HEK293T (cell line): ENCODE data around the gene SMC6.

Experiments used
- ARNT ChIP-seq: fragments of 450-650 bp; IDR thresholded peaks from 2 replicates; pipeline ENCODE4 v1.6.1; 2017; ENCODE audit warnings: mild to moderate bottlenecking
- BHLHE40 ChIP-seq: fragments of 450-650 bp; IDR thresholded peaks from 2 replicates; pipeline ENCODE4 v1.6.1; 2016; ENCODE audit warnings: mild to moderate bottlenecking, moderate library complexity, borderline replicate concordance
- CTBP1 ChIP-seq: fragments of 450-650 bp; IDR thresholded peaks from 2 replicates; pipeline ENCODE4 v1.6.1; 2016; ENCODE audit warnings: borderline replicate concordance
- ELF4 ChIP-seq: fragments of 450-650 bp; IDR thresholded peaks from 2 replicates; pipeline ENCODE4 v1.6.1; 2017; ENCODE audit warnings: antibody characterized with exemption
- FOXA1 ChIP-seq: fragments of 450-650 bp; IDR thresholded peaks from 2 replicates; pipeline ENCODE4 v1.6.1; 2016; ENCODE audit warnings: mild to moderate bottlenecking
- FOXK2 ChIP-seq: fragments of 450-650 bp; IDR thresholded peaks from 2 replicates; pipeline ENCODE4 v1.6.1; 2016; ENCODE audit warnings: mild to moderate bottlenecking
- FOXM1 ChIP-seq: fragments of 450-650 bp; IDR thresholded peaks from 2 replicates; pipeline ENCODE4 v1.6.1; 2017; ENCODE audit warnings: mild to moderate bottlenecking, borderline replicate concordance
- NFRKB ChIP-seq: fragments of 450-650 bp; IDR thresholded peaks from 2 replicates; pipeline ENCODE4 v1.6.1; 2016; ENCODE audit warnings: mild to moderate bottlenecking, moderate library complexity
- SUZ12 ChIP-seq: fragments of 450-650 bp; IDR thresholded peaks from 2 replicates; pipeline ENCODE4 v1.6.1; 2016; ENCODE audit warnings: mild to moderate bottlenecking
- TARDBP ChIP-seq: fragments of 450-650 bp; IDR thresholded peaks from 2 replicates; pipeline ENCODE4 v1.6.1; 2016
- ZNF384 ChIP-seq: fragments of 450-650 bp; IDR thresholded peaks from 2 replicates; pipeline ENCODE4 v1.6.1; 2016

- TF ChIP-seq SUZ12 (no peak), BHLHE40 (no peak), ELF4 (no peak), FOXK2 (no peak), ZNF384 (no peak), FOXA1 (no peak), TARDBP (no peak), ARNT (no peak), FOXM1 (no peak), CTBP1 (no peak), NFRKB (no peak)
Observed at GRCh38 chr2:17672583-17673317, 80.9 kb downstream of the SMC6 start.
